GM18861 (cell line): ENCODE measurements around the gene SMCO1.
"Not testable (repeated sequence)": the region's sequence is repeated elsewhere in the genome, so short reads cannot be mapped to it uniquely, and the experiment has no call there.

Experiments used
- ATAC-seq: cut with Tn5 transposase; IDR thresholded peaks from one replicate; pipeline ENCODE4 v1.9.1; 2021; ENCODE audit not compliant: unreplicated experiment

The SMCO1 gene

DNA sequence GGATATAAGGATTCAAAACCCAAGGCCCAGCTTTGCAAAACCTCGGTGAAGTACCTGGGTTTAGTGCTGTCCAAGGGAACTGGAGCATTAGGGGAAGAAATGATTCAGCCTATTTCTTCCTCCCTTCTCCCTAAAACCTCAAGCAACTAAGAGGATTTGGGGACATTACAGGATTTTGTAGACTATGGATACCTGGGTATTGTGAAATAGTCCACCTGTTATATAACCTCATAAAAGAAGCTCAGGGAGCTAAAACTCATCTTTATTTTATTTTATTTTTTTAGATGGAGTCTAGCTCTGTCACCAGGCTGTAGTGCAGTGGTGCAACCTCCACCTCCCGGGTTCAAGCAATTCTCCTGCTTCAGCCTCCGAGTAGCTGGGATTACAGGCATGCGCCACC, 8.7 kb upstream of the SMCO1 start:
- ATAC-seq: no peak

DNA sequence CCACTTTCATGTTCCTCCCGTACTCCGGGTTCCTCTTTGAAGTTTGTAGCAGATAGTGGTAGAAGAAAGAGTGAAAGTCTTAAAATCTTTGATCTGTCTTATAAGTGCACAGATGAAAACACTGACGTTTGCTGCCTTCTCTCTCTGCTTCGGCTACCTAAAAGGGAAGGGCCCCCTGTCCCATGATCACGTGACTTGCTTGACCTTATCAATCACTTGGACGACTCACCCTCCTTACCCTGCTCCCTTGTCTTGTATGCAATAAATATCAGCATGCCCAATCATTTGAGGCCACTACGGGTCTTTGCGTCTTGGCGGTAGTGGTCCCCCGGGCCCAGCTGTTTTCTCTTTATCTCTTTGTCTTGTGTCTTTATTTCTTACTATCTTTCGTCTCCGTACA, 6.1 kb upstream of the SMCO1 start:
- ATAC-seq: not testable (repeated sequence)

DNA sequence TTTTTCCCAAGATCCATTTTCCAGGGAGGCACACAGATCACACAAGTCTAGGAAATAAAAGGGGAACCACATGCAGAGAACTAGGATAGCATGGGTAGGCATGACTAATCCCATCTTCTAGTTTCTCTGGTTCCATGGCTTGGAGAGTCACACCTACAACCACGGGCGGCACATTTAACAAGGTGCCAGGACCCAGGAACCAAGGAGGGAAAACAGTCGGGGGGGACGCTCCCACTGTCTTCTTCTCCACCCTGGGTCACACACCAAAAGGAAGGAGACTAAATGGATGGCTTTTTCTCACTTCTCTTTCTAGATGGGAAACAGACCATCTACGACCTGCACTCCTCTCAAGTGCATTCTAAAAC, 4.6 kb upstream of the SMCO1 start:
- ATAC-seq: no peak

DNA sequence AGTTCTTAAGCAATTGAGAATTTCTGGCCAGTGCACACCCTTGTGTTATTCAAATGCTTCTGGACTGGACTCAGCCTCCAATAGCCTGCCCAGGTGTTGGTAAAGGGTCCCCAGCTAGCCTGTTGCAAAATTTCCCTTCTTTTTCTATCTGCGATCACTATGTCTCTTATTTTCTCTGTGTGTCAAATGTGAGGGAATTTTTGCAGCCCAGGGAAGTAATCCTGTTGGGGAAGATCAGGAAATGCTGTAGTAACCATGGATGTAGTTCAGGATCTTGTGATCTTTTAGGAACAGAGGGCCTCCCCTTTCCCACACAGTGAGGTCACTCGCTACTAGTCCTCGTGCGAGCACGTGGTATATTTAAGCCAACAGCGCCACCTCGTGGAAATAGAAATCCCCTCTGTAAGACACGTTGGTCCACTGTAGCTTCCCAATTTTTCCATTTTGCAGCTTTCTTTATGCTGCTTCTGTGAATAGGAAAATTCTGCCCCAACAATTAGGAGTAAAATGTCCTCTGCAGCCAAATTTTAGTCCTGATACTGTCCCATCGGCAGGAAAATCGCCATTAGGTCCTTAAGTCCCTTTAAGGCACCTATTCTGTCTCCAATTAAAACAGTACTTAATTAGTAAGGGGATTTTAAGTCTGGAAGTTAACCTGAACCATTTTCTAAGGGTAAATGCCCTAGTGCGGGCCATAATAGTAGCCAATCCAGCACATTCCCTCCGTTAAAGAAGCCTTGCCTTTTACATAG, 4.0 kb upstream of the SMCO1 start:
- no peak for ATAC-seq

DNA sequence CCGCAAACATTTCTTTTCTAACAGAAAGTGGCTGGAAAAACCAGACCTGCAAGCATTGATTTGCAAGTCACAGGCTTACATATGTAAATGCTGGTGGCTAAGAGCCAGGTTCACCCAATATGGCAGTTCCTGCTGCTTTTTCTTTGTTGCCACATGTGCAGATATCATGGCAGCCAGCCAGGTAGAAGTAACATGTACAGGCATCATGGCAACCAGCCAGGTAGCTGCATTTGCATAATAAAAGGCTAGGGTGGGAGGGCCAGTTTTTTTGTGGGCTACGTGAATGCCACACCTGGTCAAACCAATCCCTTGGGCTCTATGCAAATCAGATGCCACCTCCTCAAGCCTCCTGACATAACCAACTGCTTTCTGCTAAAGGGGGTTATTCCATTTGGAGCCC, 2.8 kb upstream of the SMCO1 start:
- no peak for ATAC-seq

DNA sequence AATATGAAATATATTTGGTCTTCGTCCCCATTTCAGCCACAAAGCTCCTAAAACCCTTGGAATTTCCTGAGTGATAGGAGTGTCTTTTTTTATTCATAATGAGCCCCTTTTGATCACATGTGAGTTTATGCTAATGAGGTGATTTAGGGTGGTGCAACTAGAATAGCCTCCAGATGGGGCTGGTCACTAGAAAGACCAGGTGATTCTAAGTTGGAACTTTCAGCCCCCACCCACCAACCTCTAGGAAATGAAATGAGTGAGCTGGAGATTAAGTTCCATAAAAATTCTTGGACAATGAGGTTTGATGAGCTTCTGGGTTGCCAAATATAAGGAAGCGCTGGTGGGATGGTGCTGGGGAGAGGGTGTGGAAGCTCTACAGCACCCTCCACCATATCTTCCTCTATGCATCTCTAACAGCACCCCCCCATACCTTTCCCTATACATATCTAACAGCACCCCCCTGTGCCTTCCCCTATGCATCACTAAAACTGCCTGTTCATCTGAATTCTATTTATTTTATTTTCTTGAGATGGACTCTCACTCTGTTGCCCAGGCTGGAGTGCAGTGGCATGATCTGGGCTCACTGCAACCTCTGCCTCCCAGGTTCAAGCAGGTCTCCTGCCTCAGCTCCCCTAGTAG, 2.1 kb upstream of the SMCO1 start:
- ATAC-seq: no peak

DNA sequence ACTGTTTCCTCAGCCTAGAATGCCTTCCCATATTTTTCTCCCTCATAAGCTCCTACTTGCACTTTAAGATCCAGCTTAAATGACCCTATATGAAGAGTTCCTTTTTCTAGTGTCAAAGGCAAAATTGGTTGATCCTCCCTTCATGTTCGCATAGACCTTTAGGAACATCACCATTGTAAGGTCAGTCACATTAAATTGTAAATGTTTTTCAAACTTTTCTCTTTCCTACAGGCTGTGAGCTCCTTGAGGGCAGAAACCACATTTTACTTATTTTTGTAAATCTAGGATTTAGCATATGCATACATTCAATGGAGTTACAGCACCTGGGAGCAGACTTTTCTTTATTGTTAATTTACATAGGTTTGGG, 813 bp downstream of the SMCO1 start:
- no peak for ATAC-seq

DNA sequence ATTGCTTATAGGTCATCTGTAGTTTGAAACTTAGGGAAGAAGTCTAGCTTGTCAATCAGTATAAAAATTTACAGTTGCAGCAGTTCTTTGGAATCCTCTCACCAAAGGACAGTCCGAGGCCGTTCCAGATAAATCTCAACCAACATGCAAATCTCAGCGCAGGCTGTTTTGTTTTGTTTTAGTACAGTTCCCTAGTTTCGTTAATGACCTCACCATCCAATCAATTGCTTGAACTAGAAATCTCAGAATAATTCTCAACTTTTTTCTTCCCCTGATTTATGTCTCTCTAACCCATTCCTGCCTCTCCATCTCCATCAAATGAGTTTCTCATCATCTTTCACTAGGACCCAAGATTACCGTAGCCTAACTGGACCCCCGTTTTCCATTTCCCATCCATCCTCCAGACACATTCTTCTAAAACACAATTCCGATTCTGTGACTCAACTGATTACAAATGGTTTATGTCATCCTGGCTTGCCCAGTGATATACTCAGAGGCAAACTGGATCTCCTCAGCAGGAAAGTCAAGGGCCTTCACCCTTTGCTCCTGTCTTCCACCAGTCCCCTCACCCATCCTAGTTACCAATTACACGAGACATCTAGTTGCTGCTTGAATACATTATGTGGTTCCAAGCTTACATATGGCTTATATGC, 1.3 kb downstream of the SMCO1 start:
- ATAC-seq: no peak

DNA sequence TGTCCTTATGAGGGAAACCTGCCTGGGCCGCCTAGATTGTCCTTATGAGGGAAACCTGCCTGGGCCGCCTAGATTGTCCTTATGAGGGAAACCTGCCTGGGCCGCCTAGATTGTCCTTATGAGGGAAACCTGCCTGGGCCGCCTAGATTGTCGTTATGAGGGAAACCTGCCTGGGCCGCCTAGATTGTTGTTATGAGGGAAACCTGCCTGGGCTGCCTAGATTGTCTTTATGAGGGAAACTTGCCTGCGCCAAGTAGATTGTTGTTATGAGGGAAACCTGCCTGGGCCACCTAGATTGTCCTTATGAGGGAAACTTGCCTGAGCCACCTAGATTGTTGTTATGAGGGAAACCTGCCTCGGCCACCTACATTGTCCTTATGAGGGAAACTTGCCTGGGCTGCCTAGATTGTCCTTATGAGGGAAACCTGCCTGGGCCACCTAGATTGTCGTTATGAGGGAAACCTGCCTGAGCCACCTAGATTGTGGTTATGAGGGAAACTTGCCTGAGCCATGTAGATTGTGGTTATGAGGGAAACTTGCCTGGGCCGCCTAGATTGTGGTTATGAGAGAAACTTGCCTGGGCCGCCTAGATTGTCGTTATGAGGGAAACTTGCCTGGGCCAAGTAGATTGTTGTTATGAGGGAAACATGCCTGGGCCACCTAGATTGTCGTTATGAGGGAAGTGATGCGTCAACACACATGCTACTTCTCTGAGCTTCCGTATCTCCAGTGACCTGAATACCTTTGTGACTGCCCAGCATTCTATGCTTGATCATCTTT, 3.3 kb downstream of the SMCO1 start:
- ATAC-seq: not testable (repeated sequence)

DNA sequence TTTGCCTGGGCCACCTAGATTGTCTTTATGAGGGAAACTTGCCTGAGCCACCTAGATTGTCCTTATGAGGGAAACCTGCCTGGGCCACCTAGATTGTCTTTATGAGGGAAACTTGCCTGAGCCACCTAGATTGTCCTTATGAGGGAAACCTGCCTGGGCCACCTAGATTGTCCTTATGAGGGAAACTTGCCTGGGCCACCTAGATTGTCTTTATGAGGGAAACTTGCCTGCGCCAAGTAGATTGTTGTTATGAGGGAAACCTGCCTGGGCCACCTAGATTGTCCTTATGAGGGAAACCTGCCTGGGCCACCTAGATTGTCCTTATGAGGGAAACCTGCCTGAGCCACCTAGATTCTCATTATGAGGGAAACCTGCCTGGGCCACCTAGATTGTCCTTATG, 4.0 kb downstream of the SMCO1 start:
- ATAC-seq: not testable (repeated sequence)

DNA sequence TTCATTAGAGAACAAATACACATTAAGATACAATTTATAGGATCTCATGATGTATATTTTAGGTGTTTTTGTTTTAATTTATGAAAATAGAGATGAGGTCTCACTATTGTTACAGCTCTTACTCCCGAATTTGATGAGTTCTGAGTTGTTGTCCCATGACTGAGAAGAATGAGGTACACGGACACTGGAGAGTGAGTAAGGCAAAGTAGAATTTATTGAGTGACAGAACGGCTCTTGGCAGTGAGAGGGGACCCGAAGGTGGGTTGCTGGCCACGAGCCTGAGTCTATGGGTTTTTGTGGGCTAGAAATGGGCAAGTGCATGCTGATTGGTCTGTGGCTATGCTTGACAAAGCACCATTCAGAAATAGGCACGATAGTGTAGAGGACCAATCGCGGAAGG, 8.5 kb downstream of the SMCO1 start:
- ATAC-seq: no peak

DNA sequence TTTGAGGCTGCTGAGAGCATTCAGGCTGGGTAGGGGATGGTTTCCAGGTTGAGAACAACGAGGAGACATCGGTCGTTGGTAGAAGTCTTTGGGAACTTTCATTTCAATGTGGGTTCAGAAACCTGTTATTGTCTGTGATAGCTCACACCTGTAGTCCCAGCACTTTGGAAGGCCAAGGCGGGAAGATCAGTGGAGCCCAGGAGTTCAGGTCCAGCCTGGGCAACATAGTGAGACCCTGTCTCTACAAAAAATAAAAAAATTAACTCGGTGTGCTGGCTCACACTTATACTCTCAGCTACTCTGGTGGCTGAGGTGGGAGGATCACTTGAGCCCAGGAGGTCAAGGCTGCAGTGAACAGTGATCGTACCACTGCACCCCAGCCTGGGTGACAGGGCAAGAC, 10.6 kb downstream of the SMCO1 start:
- ATAC-seq: no peak

DNA sequence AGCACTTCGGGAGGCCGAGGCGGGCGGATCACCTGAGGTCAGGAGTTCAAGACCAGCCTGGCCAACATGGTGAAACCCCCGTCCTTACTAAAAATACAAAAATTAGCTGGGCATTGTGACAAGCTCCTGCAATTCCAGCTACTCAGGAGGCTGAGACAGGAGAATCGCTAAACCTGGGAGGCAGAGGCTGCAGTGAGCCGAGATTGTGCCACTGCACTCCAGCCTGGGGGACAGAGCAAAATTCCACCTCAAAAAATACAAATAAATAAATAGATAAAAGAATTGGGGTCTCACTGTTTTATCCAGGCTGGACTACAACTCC, 11.1 kb downstream of the SMCO1 start:
- not testable (repeated sequence) for ATAC-seq

DNA sequence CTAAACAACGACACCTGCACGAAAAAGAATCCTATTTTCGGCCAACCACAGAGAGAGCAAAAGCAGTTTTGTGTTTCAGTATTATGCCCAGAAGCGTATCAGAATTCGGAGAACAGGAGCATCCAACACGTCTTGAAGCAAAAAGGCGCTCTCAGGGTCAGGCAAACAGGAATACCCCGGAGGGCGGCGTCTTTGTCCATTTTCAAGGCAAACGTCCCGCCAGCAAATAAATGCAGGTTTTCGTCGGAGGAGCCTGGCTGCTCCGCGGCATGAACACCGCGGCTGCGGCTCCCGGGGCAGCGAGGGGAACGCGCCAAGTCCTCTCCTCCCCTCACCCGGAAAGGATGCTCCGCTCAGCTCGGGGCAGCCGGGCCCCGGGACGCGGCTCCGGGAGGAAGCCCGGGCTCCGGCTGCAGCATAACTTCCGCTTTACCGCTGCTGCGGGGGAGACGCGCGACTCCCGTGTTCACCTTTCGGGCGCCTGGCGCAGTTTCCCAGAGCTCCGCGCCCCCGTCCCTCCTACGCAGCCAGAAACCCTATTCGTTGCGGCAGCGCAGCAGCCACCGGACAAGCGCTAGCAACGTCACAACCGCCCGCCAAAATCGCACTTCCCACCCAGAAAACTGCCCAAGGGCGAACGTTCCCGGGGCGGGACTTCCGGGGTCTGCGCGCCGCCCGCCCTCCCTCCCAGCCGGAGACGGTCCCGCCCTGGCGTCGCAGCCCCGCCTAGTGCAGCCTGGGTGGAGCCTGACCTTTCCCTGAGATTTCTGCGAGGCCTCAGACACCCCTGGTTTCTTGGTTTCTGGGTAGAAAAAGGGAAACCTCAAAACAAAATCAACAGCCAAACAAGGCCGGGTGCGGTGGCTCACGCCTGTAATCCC, 11.7 kb downstream of the SMCO1 start, which contains the start of gene RNF168:
TSS of gene RNF168 (minus strand) at position 573 of the 881 bp plus-strand sequence. CDS start 595 bp downstream, outside the sequence.
- ATAC-seq: peak; percentile 81

DNA sequence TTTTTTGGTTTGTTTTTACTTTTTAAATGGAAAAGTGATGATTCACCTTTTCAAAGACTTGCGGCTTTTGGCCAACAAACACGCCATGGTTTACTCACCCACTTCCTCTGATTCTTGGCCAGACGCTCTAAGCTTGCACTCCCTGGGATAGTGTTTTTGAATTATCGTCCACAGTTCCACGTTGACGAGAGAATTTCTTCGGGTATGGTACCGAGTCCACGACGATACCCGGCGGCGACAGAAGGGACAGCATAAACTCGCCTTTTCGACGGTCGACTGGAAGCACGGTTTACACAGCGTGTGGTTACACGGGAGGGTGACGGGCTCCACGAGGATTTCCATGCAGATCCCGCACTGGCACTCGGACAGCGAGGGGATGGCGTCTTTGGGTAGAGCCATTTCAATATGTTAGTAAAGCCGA, 12.4 kb downstream of the SMCO1 start:
- no peak for ATAC-seq

DNA sequence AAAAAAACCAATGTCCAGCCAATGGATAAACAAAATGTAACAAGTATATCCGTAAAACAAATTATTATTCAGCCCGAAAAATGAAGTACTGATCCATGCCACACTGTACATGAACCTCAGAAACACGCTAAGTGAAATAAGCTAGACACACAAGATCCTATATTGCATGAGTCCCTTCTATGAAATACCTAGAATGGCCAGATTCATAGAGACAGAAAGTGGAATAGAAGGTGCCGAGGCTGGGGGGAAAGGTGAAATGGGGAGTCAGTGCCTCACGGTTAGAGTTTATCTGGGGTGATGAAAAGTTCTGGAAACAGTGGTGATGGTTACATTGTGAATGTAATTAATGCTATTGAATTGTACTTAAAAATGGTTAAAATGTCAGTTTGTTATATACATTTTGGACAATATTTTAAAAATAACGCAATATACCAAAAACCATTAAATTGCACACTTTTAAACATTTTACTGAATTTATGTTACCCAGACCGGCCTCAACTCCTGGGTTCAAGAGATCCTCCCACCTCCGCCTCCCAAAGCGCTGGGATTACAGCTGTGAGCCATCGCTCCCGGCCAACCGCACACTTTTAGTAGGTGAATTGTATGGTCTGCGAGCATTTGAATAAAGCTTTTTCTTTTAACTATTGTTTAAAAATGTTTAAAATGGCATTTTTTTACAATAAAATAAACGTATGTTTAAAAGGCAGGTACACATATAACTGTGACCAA, 13.7 kb downstream of the SMCO1 start:
- ATAC-seq: no peak

DNA sequence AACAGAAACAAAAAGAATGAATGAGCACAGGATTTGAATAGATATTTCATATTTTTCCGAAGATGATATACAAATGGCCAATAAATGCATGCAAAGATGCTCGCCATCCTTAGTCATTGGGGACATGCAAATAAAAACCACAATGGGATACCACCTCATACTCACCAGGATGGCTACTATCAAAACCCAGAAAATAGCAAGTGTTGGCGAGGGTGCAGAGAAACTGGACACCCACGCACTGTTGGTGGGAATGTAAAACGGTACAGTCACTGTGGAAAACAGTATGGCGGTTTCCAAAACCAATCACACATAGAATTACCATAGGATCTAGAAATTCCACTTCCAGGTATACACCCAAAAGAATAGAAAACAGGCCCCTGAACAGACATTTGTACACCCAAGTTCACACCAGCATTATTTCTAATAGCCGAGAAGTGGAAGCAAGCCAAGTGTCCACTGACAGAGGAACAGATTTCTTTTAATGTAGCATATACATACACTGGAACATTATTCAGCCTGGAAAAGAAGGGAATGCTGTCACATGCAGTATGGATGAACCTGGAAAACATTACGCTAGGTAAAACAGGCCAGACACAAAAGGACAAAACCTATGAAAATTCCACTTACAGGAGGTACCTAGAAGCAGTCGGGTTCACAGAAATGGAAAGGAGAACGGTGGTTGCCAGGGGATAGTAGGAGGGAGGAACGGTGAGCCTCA, 15.2 kb downstream of the SMCO1 start:
- no peak for ATAC-seq

DNA sequence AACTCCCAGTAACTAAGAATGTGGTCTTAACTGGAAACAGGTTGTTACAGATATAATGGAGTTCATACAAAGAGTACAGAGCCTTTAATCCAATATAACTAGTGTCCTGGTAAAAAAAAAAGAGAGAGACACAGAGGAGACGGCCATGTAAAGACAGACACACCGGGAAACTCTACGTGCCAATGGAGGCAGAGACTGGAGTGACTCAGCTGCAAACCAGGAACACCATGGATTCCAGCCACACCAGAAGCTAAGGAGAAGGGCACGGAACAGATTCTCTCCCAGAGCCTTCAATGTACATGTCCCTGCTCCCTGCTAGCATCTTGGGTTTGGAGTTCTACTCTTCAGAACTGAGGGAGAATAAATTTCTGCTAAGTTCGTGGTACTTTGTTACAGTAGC, 16.1 kb downstream of the SMCO1 start:
- ATAC-seq: no peak

DNA sequence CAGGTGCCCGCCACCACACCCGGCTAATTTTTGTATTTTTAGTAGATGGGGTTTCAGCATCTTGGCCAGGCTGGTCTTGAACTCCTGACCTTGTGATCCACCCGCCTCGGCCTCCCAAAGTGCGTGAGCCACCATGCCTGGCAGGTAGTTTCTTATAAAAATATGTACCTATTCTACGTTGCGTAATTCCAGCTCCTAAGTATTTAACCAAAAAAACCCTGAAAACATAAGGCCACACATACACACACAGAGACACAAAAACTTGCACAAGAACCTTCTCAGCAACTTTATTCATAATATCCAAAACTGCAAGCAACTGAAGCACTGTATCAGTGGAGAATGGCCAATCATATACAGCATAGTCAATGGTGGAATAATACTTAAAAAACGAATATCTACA, 16.8 kb downstream of the SMCO1 start:
- ATAC-seq: no peak
